ENCODE measurements around the gene TRAPPC4.

Gene TRAPPC4

DNA sequence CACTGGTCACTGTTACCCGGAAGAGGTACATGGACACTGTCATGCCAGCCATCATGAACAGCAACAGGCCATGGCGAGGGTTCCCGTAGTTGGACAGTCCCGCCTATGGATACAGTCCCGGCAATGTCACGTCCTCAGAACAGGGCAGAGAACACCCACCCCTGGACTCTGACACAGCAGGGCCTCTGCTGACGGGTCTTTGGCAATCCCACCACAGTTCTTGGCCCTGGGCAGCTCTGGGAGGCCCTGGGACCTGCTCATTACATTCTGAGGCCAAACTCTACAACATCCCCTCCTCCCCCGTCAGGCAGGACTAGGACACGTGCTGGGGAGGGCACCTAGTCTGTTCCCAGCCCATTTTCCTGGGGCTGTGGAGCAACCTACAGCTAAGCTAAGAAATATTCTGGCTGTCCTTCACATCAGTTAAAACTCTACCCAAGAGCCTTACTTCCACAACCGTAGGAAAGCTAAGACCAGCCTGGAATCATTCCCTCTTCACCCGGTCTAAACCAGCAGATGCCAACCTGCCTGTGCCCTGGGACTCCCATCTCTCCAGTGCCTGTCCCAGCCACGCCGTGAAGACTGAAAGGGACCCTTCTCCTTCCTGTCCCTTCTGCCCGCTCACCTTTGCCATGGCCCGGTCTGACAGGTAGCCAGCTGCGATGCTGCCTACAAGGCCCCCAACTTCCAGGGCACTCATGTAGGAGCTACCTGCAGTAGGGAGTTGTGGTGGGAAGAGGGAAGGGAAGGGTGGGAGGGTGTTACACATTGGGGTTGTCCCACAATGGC is 7.6 kb downstream of the TRAPPC4 start:
- no peak for DNase-seq (ENCODE audit: low read depth in 1 of 2, low spot score in 1 of 2)
- TF ChIP-seq SPI1 (IDR thresholded peaks at IDR 0.05; ENCODE audit: borderline replicate concordance, low read depth) (no peak), GABPA (IDR thresholded peaks at IDR 0.05; ENCODE audit: low read depth) (no peak), POLR2AphosphoS5 (IDR thresholded peaks at IDR 0.05; ENCODE audit: low read depth) (no peak)
- TF ChIP-seq, protein P1, sequence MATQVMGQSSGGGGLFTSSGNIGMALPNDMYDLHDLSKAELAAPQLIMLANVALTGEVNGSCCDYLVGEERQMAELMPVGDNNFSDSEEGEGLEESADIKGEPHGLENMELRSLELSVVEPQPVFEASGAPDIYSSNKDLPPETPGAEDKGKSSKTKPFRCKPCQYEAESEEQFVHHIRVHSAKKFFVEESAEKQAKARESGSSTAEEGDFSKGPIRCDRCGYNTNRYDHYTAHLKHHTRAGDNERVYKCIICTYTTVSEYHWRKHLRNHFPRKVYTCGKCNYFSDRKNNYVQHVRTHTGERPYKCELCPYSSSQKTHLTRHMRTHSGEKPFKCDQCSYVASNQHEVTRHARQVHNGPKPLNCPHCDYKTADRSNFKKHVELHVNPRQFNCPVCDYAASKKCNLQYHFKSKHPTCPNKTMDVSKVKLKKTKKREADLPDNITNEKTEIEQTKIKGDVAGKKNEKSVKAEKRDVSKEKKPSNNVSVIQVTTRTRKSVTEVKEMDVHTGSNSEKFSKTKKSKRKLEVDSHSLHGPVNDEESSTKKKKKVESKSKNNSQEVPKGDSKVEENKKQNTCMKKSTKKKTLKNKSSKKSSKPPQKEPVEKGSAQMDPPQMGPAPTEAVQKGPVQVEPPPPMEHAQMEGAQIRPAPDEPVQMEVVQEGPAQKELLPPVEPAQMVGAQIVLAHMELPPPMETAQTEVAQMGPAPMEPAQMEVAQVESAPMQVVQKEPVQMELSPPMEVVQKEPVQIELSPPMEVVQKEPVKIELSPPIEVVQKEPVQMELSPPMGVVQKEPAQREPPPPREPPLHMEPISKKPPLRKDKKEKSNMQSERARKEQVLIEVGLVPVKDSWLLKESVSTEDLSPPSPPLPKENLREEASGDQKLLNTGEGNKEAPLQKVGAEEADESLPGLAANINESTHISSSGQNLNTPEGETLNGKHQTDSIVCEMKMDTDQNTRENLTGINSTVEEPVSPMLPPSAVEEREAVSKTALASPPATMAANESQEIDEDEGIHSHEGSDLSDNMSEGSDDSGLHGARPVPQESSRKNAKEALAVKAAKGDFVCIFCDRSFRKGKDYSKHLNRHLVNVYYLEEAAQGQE (IDR thresholded peaks at IDR 0.05; ENCODE audit: insufficient replicate concordance, low read depth): no peak
- TF ChIP-seq, protein P2, sequence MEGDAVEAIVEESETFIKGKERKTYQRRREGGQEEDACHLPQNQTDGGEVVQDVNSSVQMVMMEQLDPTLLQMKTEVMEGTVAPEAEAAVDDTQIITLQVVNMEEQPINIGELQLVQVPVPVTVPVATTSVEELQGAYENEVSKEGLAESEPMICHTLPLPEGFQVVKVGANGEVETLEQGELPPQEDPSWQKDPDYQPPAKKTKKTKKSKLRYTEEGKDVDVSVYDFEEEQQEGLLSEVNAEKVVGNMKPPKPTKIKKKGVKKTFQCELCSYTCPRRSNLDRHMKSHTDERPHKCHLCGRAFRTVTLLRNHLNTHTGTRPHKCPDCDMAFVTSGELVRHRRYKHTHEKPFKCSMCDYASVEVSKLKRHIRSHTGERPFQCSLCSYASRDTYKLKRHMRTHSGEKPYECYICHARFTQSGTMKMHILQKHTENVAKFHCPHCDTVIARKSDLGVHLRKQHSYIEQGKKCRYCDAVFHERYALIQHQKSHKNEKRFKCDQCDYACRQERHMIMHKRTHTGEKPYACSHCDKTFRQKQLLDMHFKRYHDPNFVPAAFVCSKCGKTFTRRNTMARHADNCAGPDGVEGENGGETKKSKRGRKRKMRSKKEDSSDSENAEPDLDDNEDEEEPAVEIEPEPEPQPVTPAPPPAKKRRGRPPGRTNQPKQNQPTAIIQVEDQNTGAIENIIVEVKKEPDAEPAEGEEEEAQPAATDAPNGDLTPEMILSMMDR (IDR thresholded peaks at IDR 0.05; ENCODE audit: insufficient read depth, low read length): no peak
- H3K27ac ChIP-seq (replicated peaks): no peak overlapping the region
- no peak overlapping the region for H3K4me3 ChIP-seq (replicated peaks; ENCODE audit: insufficient read depth, low read length)
- H3K27me3 ChIP-seq (ENCODE audit: insufficient read depth, poor library complexity, severe bottlenecking): no peaks in the 10 kb centered on the region

DNA sequence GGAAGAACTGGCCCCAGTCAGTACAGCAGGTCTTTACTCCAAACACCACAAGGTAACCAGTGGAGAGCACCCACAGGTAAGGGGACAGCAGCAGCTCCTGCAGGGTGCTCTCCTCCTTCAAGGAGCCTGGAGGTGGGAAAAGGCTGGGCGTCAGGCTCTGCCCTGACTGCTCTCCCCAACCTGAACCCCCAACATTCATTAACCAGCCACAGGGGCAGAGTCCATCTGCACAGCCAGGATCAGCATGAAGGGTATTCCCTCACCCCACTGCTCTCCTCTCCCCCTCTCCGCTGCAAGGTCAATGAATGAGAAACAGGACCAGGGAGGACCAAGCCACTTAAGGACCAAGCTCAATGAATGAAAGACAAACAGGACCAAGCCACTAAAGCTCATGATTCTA is 8.4 kb downstream of the TRAPPC4 start:
- TF ChIP-seq, protein P1 (IDR thresholded peaks at IDR 0.05; ENCODE audit: insufficient replicate concordance, low read depth): no peak
- TF ChIP-seq GABPA (IDR thresholded peaks at IDR 0.05; ENCODE audit: low read depth) (no peak), POLR2AphosphoS5 (IDR thresholded peaks at IDR 0.05; ENCODE audit: low read depth) (no peak)
- TF ChIP-seq, protein P2 (IDR thresholded peaks at IDR 0.05; ENCODE audit: insufficient read depth, low read length): no peak
- DNase-seq (ENCODE audit: low read depth in 1 of 2, low spot score in 1 of 2): no peak
- Histone ChIP-seq H3K27me3 (ENCODE audit: insufficient read depth, poor library complexity, severe bottlenecking) (no peaks in the 10 kb centered on the region), H3K4me3 (replicated peaks; ENCODE audit: insufficient read depth, low read length) (no peak overlapping the region), H3K27ac (replicated peaks) (no peak overlapping the region)

DNA sequence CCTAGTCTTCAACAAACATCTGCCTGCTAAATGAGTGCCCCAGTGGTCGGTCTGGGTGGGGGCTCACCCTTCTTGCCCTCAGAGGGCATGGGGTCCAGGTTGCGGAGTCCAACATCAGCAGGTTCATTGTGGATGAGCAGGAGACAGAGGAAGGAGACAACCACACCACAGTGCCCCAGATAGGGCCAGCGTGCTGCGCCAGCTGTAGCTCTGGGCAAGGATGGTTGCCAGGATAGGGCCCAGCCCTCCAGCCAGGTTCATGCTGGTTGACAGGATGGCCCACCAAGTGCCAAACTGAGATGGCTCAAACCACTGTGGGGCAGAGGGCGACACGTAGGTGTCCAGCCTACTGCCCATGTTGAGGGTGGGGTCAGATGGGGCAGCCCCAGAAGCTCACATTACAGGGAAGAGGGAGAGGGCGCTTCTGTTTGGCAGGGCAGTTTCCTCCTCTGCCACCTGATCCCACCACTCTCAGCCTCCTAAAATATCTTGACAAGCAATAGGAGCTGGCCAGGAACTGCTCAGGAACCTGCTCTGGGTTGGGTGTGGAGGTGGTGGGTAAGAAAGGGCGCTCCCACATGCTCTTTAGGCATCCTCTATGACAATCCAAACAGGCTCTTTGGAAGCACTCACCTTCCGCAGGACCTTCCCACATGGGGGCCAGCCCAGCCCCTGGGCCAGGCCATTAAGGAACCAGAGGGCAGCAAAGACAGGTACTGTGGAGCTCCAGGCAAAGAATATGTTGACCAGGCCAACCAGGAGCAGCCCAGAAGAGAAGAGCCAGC is 9.2 kb downstream of the TRAPPC4 start:
- Histone ChIP-seq H3K27ac (replicated peaks) (no peak overlapping the region), H3K27me3 (ENCODE audit: insufficient read depth, poor library complexity, severe bottlenecking) (no peaks in the 10 kb centered on the region), H3K4me3 (replicated peaks; ENCODE audit: insufficient read depth, low read length) (no peak overlapping the region)
- TF ChIP-seq GABPA (IDR thresholded peaks at IDR 0.05; ENCODE audit: low read depth) (no peak), POLR2AphosphoS5 (IDR thresholded peaks at IDR 0.05; ENCODE audit: low read depth) (no peak), SPI1 (IDR thresholded peaks at IDR 0.05; ENCODE audit: borderline replicate concordance, low read depth) (no peak)
- TF ChIP-seq, protein P2 (IDR thresholded peaks at IDR 0.05; ENCODE audit: insufficient read depth, low read length): no peak
- TF ChIP-seq, protein P1 (IDR thresholded peaks at IDR 0.05; ENCODE audit: insufficient replicate concordance, low read depth): no peak
- no peak for DNase-seq (ENCODE audit: low read depth in 1 of 2, low spot score in 1 of 2)

Measured in HL-60 (cell line).